ENCODE data around the gene KDM4B.

KDM4B gene

GRCh38 chr19:5036698-5037563, 68.0 kb downstream of the KDM4B start:
- DNase-seq = no peak

- DNase-seq = no peak
Measured at GRCh38 chr19:5037936-5038335, 69.0 kb downstream of the KDM4B start.

DNA sequence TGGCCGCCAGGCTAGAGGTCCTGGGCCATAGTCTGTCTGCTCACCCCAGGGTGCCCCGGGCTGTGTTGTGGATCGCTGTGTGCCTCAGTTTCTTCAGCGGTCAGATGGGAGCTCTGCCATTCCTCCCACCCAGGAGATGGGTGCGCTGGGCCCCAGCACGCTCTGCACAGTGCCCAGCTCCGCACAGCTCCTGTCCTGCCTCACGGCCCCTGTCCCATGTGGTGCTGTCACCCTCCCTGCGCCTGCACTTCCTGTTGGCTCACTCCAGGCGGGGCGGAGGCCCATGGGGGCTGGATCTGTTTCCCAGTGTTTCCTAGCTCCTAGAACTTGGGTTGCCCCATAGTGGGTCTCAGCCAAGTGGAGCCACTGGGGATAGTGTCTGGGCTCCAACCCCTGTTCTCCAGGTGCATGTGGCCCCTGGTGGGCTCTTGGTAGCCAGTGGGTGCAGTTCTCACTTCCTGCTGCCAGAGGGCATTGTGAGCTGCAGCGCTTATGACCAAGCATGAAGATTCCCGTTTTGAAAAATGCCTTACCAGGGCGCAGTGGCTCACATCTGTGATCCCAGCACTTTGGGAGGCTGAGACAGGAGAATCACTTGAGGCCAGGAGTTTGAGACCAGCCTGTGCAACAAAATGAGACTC, 69.8 kb downstream of the KDM4B start:
- peak; percentile 68 for DNase-seq

DNA sequence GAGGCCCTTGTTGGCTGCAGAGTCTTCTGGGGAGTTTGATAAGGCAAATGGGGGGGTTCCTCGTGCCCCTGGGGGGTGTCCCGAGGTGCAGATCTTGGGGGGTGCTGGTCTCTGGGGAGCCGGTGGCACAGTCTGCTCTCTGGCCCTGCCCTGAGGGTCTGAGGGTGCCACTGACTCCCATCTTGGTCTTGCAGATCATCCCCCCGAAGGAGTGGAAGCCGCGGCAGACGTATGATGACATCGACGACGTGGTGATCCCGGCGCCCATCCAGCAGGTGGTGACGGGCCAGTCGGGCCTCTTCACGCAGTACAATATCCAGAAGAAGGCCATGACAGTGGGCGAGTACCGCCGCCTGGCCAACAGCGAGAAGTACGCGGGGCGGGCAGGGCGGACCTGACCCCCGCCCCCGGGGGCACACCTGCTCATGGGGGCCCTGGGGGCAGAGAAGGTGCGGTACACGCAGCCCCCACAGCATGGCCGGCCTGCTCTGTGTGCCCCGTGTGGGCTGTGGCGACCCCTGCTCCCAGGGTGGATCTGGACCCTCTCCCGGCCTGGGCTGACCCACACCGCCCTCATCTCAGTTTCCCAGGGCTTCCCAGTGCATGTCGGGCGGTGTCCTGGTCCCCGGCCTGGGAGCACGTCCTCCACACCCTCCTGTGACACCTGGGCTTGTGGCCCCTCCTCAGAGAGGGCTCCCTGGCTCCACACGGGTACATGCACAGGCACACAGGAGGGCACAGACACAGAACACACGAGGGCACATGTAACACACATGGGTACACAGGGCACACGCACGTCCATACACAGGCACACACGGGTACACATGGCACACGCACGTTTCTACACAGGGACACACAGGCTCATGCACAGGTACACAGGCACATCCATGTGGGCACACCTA, 71.0 kb downstream of the KDM4B start:
- DNase-seq = no peak

- DNase-seq = no peak
Measured at GRCh38 chr19:5040544-5041167, 71.7 kb downstream of the KDM4B start.

- DNase-seq = no peak
Measured at GRCh38 chr19:5041168-5041912, 72.4 kb downstream of the KDM4B start.

- no peak for DNase-seq
Measured at GRCh38 chr19:5041913-5042187, 72.9 kb downstream of the KDM4B start.

DNA sequence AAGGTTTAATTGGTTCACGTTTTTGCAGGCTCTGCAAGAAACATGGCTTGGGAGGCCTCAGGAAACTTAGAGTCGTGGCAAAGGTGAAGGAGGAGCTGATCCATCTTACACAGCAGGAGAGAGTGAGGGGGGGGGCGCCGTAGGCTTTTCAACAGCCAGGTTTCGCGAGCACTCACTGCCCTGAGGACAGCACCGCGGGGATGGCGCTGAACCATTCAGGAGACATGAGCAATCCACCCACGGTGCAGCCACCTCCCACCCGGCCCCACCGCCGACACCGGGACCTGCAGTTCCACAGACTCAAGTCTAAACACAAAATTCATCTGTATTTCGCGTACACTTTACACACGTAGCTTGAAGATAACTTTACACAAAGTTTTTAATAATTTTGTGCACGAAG, 73.6 kb downstream of the KDM4B start:
- no peak for DNase-seq

GRCh38 chr19:5045029-5045428, 76.1 kb downstream of the KDM4B start:
- no peak for DNase-seq

GRCh38 chr19:5045956-5046338, 77.0 kb downstream of the KDM4B start:
- DNase-seq = no peak

- no peak for DNase-seq
Measured at GRCh38 chr19:5046339-5047039, 77.6 kb downstream of the KDM4B start.

- DNase-seq = no peak
Measured at GRCh38 chr19:5047251-5047935, 78.5 kb downstream of the KDM4B start.

DNA sequence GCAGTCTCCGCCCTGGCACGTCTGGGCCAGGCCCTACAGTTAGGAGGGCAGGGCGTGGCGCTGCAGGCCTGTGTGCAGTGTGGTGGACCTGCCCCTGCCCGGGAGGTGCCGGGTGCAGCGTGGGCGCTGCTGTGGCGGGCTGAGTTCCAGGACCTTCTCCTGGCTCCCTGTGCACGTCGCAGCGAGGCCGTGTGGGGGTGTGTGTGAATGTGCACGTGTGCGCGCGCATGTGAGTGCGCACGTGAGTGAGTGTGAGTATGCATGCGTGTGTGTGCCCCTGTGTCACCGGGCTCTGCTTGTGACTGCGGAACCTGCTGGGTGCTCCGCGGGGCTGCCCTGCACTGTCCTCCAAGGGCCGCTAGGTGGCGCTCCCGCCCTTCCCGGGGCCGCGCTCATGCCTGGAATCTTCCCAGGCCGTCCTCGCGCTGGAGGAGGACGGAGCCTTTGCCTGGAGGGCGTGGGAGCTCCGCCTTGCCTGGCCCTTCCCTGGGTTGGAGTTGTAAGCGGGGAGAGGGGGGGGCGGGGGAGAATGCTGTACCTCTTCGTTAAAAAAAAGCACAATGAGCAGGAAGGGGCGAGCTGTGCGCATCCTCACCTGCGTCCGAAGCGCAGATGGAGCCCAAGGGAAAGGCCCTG, 79.3 kb downstream of the KDM4B start:
- peak; percentile 67 for DNase-seq

DNA sequence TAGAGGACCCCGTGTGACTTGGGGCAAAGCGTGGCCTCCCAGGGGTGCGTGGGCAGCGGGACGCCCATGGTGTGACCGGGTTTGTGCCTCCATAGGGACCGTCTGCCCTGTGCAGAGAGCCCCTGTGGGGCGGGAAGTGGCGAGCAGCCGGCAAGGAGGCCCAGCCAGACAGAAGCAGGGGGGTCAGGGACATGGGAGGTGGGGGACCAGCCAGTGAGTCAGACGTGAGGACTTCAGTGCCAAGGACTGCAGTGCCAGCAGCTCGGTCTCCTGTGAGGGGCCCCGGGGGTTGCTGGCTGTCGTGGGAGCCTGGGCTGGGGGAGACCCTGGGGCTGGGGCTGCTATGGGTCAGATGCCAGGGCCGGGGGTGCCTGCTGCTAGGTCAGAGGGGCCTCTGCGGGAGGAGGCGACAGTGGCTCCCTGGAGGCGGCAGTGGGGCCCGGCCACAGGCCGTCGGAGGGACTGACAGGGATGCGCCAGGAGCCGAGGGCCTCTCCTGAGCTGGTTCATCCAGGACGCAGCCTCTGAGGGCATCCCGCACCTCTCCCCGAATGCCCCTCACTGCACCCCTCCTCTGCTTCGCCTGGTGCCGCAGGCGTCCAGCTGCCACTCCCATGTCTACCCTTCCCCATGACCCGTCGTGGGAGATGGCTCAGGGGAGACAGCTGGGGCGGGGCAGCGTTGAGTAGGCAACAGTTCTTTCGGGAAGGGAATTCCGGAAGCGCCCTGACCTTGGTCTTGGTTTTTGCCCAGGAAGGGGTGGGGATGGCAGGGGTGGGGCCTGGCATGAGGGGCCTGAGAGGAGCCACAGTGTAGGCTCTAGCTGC, 80.0 kb downstream of the KDM4B start:
- no peak for DNase-seq

DNA sequence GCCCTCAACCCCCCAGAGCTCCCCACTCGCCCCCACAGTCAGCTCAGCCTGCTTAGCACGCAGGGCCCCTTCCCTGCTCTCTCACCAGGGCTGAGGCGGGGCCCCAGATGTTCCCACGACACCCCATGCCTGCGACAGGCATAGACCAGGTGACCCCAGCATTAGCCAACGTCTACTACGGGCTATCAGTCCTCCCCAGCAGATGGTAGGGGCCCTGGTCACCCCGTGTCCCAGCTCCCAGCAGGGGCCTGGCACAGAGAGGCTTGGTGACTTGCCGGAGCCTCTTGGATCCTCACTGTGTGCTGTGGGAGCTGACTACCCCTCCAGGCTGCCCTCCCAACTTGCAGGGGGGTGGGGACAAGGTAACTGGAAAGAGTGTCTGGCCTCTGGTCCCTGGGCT, 80.6 kb downstream of the KDM4B start:
- no peak for DNase-seq

DNA sequence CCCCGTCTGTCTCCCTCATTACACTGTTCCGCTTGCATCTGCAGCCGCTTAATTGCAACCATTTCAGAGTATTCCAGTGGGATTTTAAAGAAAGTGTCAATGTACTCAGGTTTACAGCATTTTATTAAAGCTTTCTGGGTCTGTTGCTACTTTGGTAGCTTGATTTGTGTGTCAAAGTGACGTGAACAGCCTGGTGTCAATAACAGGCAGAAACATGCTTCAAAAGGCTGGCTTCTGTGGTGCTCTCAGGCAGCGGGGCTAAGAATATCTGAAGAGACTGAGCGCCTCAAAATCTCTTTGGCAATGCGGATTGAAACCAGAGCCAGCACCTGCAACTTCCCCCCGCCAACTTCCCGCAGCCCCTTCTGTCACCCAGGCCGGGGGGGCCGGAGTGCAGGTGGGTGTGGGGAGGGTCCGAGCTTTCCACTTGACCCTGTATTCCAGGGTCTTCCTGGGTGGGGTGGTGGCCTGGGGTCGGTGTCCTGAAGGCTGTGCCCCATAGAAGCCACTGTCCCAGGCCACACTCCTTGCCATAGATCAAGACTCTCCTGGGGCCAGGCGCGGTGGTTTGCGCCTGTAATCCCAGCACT, 81.2 kb downstream of the KDM4B start:
- no peak for DNase-seq

GRCh38 chr19:5050905-5051304, 82.0 kb downstream of the KDM4B start:
- DNase-seq = no peak

- no peak for DNase-seq
Measured at GRCh38 chr19:5051619-5052018, 82.7 kb downstream of the KDM4B start.

DNA sequence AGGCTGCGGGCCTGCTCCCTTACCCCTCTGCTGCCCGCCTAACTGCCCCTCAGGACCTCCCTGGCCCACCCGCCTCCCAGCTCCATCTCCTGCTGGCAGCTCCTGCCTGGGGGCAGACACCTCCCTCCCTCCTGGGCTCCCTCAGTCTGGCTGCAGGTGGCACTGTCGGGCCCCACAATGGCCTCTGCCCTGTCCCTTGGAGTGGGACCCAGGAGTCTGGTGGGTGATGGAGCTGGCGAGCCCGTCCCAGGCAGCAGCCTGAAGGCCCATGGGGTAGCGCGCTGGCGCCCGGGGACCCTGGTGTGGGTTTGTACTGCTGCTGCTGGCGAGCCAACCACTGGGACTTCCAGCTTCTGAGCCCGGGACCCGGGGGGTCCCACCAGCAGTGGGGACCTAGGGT, 83.6 kb downstream of the KDM4B start:
- no peak for DNase-seq
